Sigmoid colon (tissue), 7 donors: ENCODE data around the gene FBLN2. TPM values are rescaled to one million over a fixed set of nuclear protein-coding genes. Genes with fewer than 3 reads are reported as not detected.

Experiments used
- DNase-seq: peaks from one replicate; pipeline ENCODE4 v3.0.0-alpha.2; 2019
- H3K27ac ChIP-seq, 4 donors: fragments of 200-600 bp; sonication (generic); one replicate each; pipeline ENCODE4 v1.5.1; 2016 to 2019; ENCODE audit warnings: mild to moderate bottlenecking in 1 of 4
- H3K27me3 ChIP-seq, 3 donors: fragments of 200-600 bp; sonication (generic); one replicate each; pipeline ENCODE4 v1.5.1; 2019; ENCODE audit warnings: mild to moderate bottlenecking in 1 of 3
- H3K36me3 ChIP-seq, 4 donors: fragments of 200-600 bp; sonication (generic); one replicate each; pipeline ENCODE4 v1.5.1; 2016 to 2019
- H3K4me1 ChIP-seq, 4 donors: fragments of 200-600 bp; sonication (generic); one replicate each; pipeline ENCODE4 v1.5.1; 2017 to 2019
- H3K4me3 ChIP-seq, 4 donors: fragments of 200-600 bp; sonication (generic); one replicate each; pipeline ENCODE4 v1.5.1; 2017 to 2019; ENCODE audit warnings: mild to moderate bottlenecking in 2 of 4, moderate library complexity in 1 of 4
- H3K9me3 ChIP-seq, 4 donors: fragments of 200-600 bp in 3 of 4; sonication (generic) in 3 of 4; one replicate each; pipeline versions ENCODE4 v1.5.1 to v1.6.1; 2013 to 2019
- EP300 ChIP-seq, 4 donors: sonication (generic); formaldehyde crosslinking; IDR thresholded peaks; one replicate each; pipeline ENCODE4 v1.6.1; 2017; ENCODE audit warnings: antibody characterized with exemption in 4 of 4
- POLR2A ChIP-seq, 2 donors: fragments of 450-650 bp; IDR thresholded peaks; one replicate each; pipeline ENCODE4 v1.6.1; 2016; ENCODE audit warnings: antibody characterized with exemption in 2 of 2, mild to moderate bottlenecking in 2 of 2, moderate library complexity in 2 of 2
- POLR2AphosphoS5 ChIP-seq, 4 donors: sonication (generic); formaldehyde crosslinking; IDR thresholded peaks; one replicate each; pipeline ENCODE4 v1.6.1; 2017; ENCODE audit warnings: antibody characterized with exemption in 4 of 4
- WGBS, 2 donors: extraction: QIAGEN DNeasy Blood & Tissue Kit; methylation state at CpG; one replicate each; pipeline ENCODE4 v1.1.7; 2013; 5-methylcytosine and 5-hydroxymethylcytosine counted together
- intact Hi-C: fragments of 100-400 bp; cut with DNase I; formaldehyde crosslinking; loops from one replicate; pipeline ENCODE4 v1.15.1; 2023
- polyA plus RNA-seq, 3 donors: library from polyadenylated mRNA; stranded (reverse); fragments of 200-250 nt; gene quantifications; one replicate each; pipeline ENCODE4 v1.2.3, GENCODE V29; 2013
- total RNA-seq, 4 donors: library from RNA; depleted of rRNA; stranded (reverse); fragments of >200 nt; gene quantifications; one replicate each; pipeline ENCODE4 v1.1.0, GENCODE V29; 2016
- TF ChIP-seq, protein P1 (sequence below), 4 experiments: fragments of 450-650 bp in 3 of 4; fragments of 200-600 bp in 1 of 4; IDR thresholded peaks; one replicate each; pipeline ENCODE4 v1.5.1; 2016 to 2019; ENCODE audit warnings: antibody characterized with exemption in 4 of 4, mild to moderate bottlenecking in 3 of 4, moderate library complexity in 2 of 4
- donor health status: healthy with polysubstance abuse.
- donor health status: Bipolar disorder and iron deficiency.
- donor health status: healthy.

Gene FBLN2
- total and polyA plus RNA-seq, 7 donors, result 1.2 to 134 (median 18.7) TPM

- no peaks in the 10 kb centered on the region for H3K9me3 ChIP-seq
- H3K4me1 ChIP-seq, result no peaks in the 10 kb centered on the region
- WGBS, 2 donors, result 74 to 84% methylated on average over 24 of the region's 24 CpGs
- no peak overlapping the region for H3K4me3 ChIP-seq
- TF ChIP-seq EP300 (IDR thresholded peaks at IDR 0.05) (no peak), POLR2A (IDR thresholded peaks at IDR 0.05) (no peak), POLR2AphosphoS5 (IDR thresholded peaks at IDR 0.05) (no peak)
- TF ChIP-seq, protein P1, sequence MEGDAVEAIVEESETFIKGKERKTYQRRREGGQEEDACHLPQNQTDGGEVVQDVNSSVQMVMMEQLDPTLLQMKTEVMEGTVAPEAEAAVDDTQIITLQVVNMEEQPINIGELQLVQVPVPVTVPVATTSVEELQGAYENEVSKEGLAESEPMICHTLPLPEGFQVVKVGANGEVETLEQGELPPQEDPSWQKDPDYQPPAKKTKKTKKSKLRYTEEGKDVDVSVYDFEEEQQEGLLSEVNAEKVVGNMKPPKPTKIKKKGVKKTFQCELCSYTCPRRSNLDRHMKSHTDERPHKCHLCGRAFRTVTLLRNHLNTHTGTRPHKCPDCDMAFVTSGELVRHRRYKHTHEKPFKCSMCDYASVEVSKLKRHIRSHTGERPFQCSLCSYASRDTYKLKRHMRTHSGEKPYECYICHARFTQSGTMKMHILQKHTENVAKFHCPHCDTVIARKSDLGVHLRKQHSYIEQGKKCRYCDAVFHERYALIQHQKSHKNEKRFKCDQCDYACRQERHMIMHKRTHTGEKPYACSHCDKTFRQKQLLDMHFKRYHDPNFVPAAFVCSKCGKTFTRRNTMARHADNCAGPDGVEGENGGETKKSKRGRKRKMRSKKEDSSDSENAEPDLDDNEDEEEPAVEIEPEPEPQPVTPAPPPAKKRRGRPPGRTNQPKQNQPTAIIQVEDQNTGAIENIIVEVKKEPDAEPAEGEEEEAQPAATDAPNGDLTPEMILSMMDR (IDR thresholded peaks at IDR 0.05), result no peak
- H3K36me3 ChIP-seq, result no peaks in the 10 kb centered on the region
- DNase-seq, result peak; percentile 61
- peak overlapping the region in 1 of 4 donors; percentile 8 for H3K27ac ChIP-seq
- intact Hi-C loops, result no loop called here
- no peaks in the 10 kb centered on the region for H3K27me3 ChIP-seq
Measured at GRCh38 chr3:13582366-13583250, 33.7 kb downstream of the FBLN2 start.

DNA sequence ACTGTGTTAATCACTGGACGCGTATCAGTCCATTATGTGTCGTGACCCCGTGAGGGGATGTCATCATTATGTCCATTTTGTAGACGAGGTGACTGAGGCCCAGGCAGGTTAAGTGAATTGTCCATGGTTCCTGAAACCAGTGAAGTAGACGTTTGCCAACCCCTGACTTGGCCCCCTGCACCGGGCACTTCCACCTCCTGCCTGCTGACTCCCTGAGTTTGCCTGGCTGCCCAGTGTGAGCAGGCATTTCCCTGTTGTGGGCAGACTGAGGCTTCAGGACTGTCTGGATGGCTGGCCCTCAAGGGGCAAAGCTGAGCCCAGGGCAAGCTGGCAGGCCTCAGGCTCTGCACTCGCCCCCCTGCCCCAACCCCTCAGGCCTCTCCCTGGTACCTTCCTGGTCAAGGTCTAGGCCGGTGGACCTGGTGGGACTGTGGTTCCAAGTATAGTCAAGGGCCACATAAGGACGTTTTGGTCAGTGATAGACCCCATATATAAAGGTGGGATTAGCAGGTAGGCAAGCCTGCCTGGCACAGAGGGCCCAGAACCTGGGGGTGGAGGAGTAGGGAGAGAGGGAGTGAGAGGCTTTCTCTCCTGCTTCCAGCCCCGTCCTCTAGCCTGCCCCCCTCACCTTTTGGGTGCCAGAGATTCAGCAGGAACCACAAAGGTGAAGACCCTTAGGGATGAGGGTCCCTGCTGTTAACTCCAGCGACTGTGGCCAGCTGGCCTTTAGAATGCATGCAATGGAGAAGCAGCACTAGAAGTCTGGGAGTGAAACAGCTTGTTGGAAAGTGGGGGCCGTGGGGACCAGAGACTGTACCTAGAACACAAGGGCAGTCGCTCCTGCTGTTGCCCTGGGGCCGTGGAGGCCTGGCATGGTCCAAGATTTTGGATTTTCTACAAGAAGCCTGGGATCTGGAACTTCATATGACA is 34.6 kb downstream of the FBLN2 start:
- peak; percentile 60 for DNase-seq
- WGBS, 2 donors, result 77 to 83% methylated on average over 15 of the region's 15 CpGs

GRCh38 chr3:13584427-13584891 is 35.5 kb downstream of the FBLN2 start:
- intact Hi-C loops, result no loop called here
- Histone ChIP-seq H3K4me3 (no peak overlapping the region), H3K27ac (no peak overlapping the region), H3K36me3 (no peaks in the 10 kb centered on the region), H3K9me3 (no peaks in the 10 kb centered on the region), H3K27me3 (no peaks in the 10 kb centered on the region), H3K4me1 (no peaks in the 10 kb centered on the region)
- DNase-seq, result peak; percentile 56
- 89 to 94% methylated on average over 8 of the region's 8 CpGs for WGBS, 2 donors
- no peak for TF ChIP-seq POLR2AphosphoS5 (IDR thresholded peaks at IDR 0.05)
- TF ChIP-seq, protein P1 (IDR thresholded peaks at IDR 0.05), result no peak
- TF ChIP-seq POLR2A (IDR thresholded peaks at IDR 0.05), result no peak
- no peak for TF ChIP-seq EP300 (IDR thresholded peaks at IDR 0.05)

More for the DNA sequence above, 34.6 kb downstream of the FBLN2 start:
- H3K27ac ChIP-seq, result no peak overlapping the region
- intact Hi-C loops, result no loop called here
- H3K27me3 ChIP-seq, result no peaks in the 10 kb centered on the region
- no peaks in the 10 kb centered on the region for H3K4me1 ChIP-seq
- H3K9me3 ChIP-seq, result no peaks in the 10 kb centered on the region
- TF ChIP-seq, protein P1 (IDR thresholded peaks at IDR 0.05), result no peak
- no peak for TF ChIP-seq EP300 (IDR thresholded peaks at IDR 0.05)
- no peak for TF ChIP-seq POLR2A (IDR thresholded peaks at IDR 0.05)
- TF ChIP-seq POLR2AphosphoS5 (IDR thresholded peaks at IDR 0.05), result no peak
- H3K36me3 ChIP-seq, result no peaks in the 10 kb centered on the region
- no peak overlapping the region for H3K4me3 ChIP-seq

- Histone ChIP-seq H3K36me3 (no peaks in the 10 kb centered on the region), H3K4me1 (no peaks in the 10 kb centered on the region), H3K27me3 (no peaks in the 10 kb centered on the region), H3K4me3 (no peak overlapping the region), H3K27ac (no peak overlapping the region), H3K9me3 (no peaks in the 10 kb centered on the region)
- DNase-seq, result peak; percentile 51
- TF ChIP-seq EP300 (IDR thresholded peaks at IDR 0.05), result no peak
- no peak for TF ChIP-seq POLR2A (IDR thresholded peaks at IDR 0.05)
- TF ChIP-seq POLR2AphosphoS5 (IDR thresholded peaks at IDR 0.05), result no peak
- TF ChIP-seq, protein P1 (IDR thresholded peaks at IDR 0.05), result no peak
- intact Hi-C loops, result no loop called here
- 82 to 85% methylated on average over 5 of the region's 5 CpGs for WGBS, 2 donors
Measured at GRCh38 chr3:13584901-13585300, 36.0 kb downstream of the FBLN2 start.
